Uterus (tissue), 2 donors: ENCODE measurements around the gene CHN2.

Experiments used
- CTCF ChIP-seq, 4 experiments: fragments of 200-600 bp in 2 of 4; fragments of 450-650 bp in 2 of 4; sonication (generic) in 2 of 4; IDR thresholded peaks; one replicate each; pipeline ENCODE4 v1.5.1; 2016 to 2019; ENCODE audit warnings: antibody characterized with exemption in 4 of 4, mild to moderate bottlenecking in 2 of 4, moderate library complexity in 1 of 4
- POLR2A ChIP-seq, 2 donors: fragments of 450-650 bp; IDR thresholded peaks; one replicate each; pipeline ENCODE4 v1.6.1; 2016; ENCODE audit warnings: antibody characterized with exemption in 2 of 2, mild to moderate bottlenecking in 1 of 2, moderate library complexity in 1 of 2

- TF ChIP-seq CTCF (IDR thresholded peaks at IDR 0.05) (no peak), POLR2A (IDR thresholded peaks at IDR 0.05) (no peak)
Measured at GRCh38 chr7:29341156-29341555, 146.6 kb downstream of the CHN2 start.
